GM18858 (cell line): ENCODE data around the gene ATRN.
A peak's percentile ranks its signal among the peaks of the same experiment; 100 is the strongest.

ENCODE experiments used
- ATAC-seq: cut with Tn5 transposase; IDR thresholded peaks from one replicate; pipeline ENCODE4 v1.9.1; 2021; ENCODE audit not compliant: unreplicated experiment

The ATRN gene

DNA sequence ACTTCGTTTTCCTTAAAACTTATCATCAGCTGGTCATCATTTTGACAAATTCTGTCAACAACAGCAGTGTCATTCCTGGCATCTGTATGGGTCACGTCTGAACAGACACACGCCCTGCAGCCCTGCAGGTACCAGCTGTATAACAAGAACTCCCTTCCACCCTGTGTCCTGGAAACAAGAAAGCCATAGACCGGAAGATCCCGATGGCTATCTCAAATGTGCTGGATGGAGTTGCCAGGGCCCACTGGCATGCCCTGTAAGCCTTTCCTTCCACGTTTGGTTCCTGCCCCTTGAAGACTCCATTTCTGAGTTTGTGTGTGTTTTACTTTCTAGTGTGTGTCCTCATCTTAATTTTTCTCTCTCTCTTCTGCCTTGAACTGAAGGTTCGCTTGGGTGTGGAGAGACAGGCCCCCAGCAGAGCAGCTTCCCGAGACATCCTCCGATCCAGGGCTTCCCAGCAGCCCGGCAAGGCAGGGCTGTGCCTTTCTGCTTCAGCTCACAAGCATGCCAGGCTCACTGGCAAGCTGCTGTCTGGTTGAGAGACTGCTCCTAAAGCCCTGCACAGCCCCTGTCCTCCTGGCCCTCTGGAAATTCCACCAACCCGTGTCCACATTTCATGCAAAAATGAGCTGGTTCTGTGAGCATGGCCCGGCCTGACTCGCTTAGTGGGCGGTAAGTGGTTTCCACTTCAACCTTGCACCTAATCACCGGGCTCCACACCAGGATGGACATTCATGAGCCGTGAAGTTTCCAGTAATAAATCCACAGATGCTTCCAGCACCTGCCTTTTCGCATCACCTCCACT lies 183.7 kb downstream of the ATRN start:
- ATAC-seq = no peak

DNA sequence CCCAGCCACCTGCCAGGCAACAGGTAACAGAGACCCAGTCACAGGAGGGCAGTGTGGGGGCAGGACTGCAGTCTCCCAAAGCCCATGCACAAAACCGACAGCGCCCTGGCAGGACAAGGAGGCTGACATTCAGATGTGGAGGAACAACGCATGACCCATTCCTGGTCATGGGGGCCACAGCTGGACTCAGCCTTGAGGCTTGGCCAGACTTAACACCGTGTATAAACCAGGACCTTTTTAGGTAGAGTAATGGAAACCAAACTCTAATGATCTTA lies 184.2 kb downstream of the ATRN start:
- ATAC-seq = no peak

DNA sequence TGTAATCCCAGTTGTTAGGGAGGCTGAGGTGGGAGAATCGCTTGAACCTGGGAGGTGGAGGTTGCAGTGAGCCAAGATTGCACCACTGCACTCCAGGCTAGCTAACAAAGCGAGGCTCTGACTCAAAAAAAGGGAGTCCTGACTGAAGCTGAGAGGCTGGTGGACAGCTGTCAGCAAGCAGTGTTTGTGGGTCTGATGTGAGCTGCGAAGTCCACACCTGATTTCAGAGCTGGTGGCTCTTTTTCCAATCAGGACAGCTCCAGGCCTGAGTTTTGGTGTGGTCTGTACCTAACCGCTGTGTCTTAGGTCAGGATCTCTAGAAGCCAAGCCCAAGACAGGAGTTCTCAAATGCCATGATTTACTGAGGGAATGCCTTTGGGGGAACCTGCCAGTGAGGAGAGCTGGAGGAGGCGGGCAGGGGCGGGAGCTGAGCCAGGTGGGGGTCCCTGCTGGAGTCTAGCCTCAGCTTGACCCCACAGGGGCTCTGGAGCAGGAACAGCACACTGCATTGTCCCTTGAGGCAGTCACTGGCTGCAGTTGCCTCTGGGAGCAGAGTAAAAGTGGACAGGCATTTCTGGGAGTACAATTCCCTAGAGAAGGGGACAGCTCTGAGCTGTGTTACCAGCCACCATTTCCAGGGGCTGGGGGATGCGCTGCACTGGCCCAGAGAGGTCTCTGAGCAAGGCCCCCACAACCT lies 187.3 kb downstream of the ATRN start:
- no peak for ATAC-seq

DNA sequence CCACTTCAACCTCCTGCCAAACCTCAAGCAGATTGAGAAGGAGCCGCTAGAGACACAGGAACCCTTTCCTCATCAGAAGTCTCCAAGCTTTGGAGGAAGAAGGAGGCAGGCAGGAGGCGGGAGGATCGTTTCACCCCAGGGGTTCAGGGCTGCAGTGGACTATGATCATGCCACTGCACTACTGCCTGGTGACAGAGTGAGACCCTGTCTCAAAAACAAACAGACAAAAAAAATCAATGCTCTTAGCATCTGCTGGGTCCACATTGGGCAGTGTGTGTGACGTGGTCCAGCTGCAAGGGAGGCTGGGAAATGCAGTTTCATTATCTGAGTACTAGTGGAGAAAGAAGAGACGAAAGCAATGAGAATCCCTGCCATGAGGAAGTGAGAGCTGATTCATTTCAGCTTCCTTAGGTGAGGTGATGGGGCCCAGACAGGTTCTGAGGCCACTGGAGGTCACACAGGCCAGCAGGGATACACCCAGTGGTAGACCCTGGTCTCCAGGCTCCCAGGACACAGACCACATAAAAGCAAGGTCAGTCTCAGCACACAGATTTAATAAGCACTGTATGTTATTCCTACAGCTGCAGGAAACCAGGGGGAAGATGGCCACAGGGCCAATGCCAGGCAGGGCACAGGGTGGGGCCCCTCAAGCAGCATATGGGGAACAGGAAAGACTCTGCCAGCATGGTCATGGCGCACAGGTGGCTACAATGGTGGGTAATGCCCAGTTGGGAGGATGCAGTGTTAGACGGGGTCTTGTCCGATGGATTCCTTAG lies 188.1 kb downstream of the ATRN start:
- peak; percentile 96 for ATAC-seq

GRCh38 chr20:3659492-3660261 lies 188.9 kb downstream of the ATRN start:
- no peak for ATAC-seq

- no peak for ATAC-seq
These were observed 189.6 kb downstream of the ATRN start for GRCh38 chr20:3660262-3661059.

- no peak for ATAC-seq
These were observed 190.4 kb downstream of the ATRN start for GRCh38 chr20:3661060-3661813.

DNA sequence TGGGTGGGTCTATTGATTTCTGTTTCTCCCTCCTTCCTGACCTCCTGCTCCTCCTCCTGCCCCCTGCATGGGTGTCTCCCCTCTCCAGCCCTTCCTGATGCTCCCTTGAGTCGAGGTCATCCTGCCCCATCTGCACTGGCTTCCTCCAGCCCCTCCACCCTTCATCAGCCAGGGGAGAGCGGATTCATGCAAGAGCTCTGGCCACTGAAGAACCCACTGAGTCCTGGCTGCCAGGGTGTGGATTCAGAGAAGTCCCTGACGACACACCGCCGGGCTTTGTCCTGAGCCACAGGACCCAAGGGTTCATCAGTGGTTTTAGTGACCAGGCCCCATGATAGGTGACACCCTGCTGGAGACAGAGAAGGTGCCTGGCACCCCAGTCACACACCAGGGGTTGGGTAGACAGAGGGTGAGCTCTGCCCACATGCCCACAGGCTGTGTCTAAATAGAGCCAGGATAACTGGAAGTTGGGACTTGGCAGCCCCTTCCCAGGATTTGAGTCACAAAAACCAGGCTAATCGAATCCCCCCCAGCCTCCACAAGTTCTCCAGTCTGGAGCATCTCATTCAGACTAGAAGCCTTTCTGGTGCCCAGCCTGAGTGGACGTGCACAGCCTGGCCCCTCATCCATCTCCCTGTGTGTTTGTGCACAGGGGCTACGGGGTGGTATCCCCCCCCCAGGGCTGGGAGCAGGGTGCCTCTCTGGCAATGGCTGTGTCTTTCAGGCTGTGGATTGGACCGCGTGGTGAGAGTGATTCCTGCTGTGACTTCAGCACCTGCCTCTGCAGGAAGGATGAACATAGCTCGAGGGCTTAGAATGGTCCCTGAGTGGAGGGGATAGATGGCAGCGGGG lies 191.2 kb downstream of the ATRN start:
- no peak for ATAC-seq

GRCh38 chr20:3663031-3663701 lies 192.3 kb downstream of the ATRN start, which contains the start of gene GFRA4:
Gene GFRA4, minus strand, starts transcription at chr20:3663399. Its CDS starts 0 bp downstream, at chr20:3663399.
- no peak for ATAC-seq

DNA sequence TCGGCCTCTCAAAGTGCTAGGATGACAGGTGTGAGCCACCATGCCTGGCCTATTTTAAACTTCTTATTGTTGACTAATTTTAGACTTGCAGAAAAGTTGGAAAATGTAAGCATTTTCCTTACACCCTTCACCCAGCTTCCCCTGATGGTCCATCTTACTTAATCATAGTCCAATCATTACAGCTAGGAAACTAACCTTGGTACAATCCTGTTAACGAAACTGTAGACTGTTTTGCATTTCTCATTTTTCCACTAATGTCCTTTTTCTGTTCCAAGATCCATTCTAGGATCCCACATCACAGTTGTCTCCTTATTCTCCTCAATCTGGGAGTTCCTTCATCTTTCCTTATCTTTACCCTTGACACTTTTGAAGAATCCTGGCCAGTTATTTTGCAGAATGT lies 193.0 kb downstream of the ATRN start:
- ATAC-seq = no peak

DNA sequence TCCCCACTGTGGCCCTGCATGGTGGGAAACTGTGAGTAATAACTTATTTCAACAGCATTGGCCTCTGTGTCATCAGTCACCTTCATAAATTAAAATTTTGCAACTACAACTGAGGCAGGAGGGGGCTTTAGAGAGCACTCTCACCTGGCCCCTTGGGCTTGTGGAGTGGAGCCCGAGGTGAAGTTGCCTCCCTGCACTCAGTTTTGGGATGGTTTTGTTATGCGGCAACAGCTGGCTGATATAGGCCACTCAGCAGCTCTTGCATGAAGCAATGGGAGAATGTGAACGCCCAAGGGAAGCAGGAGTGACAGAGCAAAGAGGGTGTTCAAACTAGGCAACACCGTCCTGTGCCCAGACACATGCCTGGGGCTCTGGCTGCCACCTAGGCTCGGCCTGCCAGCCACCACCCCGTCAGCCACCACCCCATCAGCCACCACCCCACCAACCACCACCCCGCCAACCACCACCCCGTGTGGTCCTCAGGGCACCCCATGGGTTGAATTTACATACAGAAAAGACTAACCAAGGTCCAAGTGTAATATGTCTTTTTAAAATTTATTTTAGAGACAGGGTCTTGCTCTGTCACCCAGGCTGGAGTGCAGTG lies 196.7 kb downstream of the ATRN start:
- no peak for ATAC-seq

- no peak for ATAC-seq
These were observed 199.0 kb downstream of the ATRN start for GRCh38 chr20:3669710-3670367.

GRCh38 chr20:3670511-3670910 lies 199.7 kb downstream of the ATRN start:
- ATAC-seq = no peak

- no peak for ATAC-seq
These were observed 200.1 kb downstream of the ATRN start for GRCh38 chr20:3670945-3671344.

- no peak for ATAC-seq
These were observed 201.2 kb downstream of the ATRN start for GRCh38 chr20:3671986-3672546.

GRCh38 chr20:3672547-3673171 lies 201.8 kb downstream of the ATRN start:
- no peak for ATAC-seq
